NCI-H1092 treated with DMSO at 0.1 percent for 48 hours (cell line): ENCODE results near the gene PLEKHA6.

Experiments used
- DNase-seq: peaks from one replicate; lab custom pipeline; 2025; lab: John Stamatoyannopoulos, UW

The PLEKHA6 gene

GRCh38 chr1:204211046-204211445 is 148.7 kb downstream of the PLEKHA6 start:
- no peak for DNase-seq

GRCh38 chr1:204207136-204207616 is 152.6 kb downstream of the PLEKHA6 start:
- peak; percentile 48 for DNase-seq

- DNase-seq, result no peak
These were observed 153.6 kb downstream of the PLEKHA6 start for GRCh38 chr1:204206121-204206520.

GRCh38 chr1:204205486-204205885 is 154.2 kb downstream of the PLEKHA6 start:
- DNase-seq, result no peak

- DNase-seq, result no peak
These were observed 154.8 kb downstream of the PLEKHA6 start for GRCh38 chr1:204204944-204205343.

- no peak for DNase-seq
These were observed 156.4 kb downstream of the PLEKHA6 start for GRCh38 chr1:204203206-204203767.

GRCh38 chr1:204202481-204202880 is 157.2 kb downstream of the PLEKHA6 start:
- DNase-seq, result no peak

GRCh38 chr1:204201348-204202040 is 158.2 kb downstream of the PLEKHA6 start:
- no peak for DNase-seq

GRCh38 chr1:204199579-204199978 is 160.2 kb downstream of the PLEKHA6 start:
- no peak for DNase-seq

GRCh38 chr1:204198348-204199340 is 161.1 kb downstream of the PLEKHA6 start:
- DNase-seq, result peak; percentile 70

- no peak for DNase-seq
These were observed 162.7 kb downstream of the PLEKHA6 start for GRCh38 chr1:204197068-204197467.

- DNase-seq, result no peak
These were observed 163.5 kb downstream of the PLEKHA6 start, which contains the start of gene KISS1 for GRCh38 chr1:204196068-204196795. Gene KISS1 (minus strand): TSS chr1:204196491. CDS start chr1:204192876, 3,615 bp downstream.

GRCh38 chr1:204194771-204195170 is 165.0 kb downstream of the PLEKHA6 start:
- no peak for DNase-seq

GRCh38 chr1:204194080-204194479 is 165.6 kb downstream of the PLEKHA6 start:
- DNase-seq, result no peak

GRCh38 chr1:204192589-204193352 is 167.0 kb downstream of the PLEKHA6 start:
- no peak for DNase-seq

GRCh38 chr1:204192046-204192445 is 167.7 kb downstream of the PLEKHA6 start:
- DNase-seq, result peak; percentile 48

GRCh38 chr1:204191456-204191855 is 168.3 kb downstream of the PLEKHA6 start:
- peak; percentile 91 for DNase-seq

- peak; percentile 55 for DNase-seq
These were observed 169.2 kb downstream of the PLEKHA6 start for GRCh38 chr1:204190212-204191211.

- no peak for DNase-seq
These were observed 170.6 kb downstream of the PLEKHA6 start for GRCh38 chr1:204188959-204189639.
